NCI-H2171 (cell line): Measurements from ENCODE around the gene INSC.

Experiments
- DNase-seq: peaks from one replicate; lab custom pipeline; 2025; lab: John Stamatoyannopoulos, UW

INSC gene

DNA sequence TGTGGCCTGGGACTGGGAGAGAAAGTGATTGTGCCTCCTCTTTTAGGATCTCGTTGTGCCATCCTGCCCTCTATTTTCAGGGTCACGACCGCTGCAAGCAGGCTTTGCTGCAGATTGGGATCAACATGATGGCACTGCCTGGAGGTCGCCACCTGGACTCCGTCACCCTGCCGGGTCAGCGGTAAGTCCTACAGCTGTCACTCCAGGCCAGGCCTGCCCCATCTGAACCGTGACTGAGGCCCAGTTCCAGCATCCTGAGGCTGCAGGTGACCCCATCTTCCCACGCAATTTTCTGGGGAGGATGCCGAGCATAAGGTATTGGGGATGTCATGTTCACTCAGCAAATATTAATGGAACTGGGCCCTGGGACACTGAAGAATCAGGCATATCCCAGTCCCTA, 34.3 kb downstream of the INSC start:
- DNase-seq = no peak

GRCh38 chr11:15150507-15150906, 35.8 kb downstream of the INSC start:
- DNase-seq = no peak

GRCh38 chr11:15153231-15153630, 38.5 kb downstream of the INSC start:
- DNase-seq = no peak

DNA sequence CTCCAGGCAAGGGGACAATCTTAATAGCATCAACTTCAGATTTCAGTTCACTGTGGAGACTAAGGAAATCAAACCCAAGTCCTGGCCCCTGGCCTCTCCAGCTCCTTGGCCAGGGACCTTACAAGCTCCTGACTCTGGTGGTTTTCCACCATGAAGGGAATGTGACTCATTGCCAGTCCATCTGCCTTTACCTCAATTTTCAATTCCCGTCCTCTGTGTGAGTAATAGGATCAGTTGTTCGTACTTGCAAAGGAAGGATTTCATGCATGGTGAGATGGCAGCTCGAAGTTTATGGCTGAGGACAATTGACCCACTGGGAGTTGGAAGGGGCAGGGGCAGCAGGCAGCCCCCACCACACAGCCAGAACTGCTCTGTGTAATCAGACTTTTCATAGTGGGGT, 42.5 kb downstream of the INSC start:
- DNase-seq = no peak

DNA sequence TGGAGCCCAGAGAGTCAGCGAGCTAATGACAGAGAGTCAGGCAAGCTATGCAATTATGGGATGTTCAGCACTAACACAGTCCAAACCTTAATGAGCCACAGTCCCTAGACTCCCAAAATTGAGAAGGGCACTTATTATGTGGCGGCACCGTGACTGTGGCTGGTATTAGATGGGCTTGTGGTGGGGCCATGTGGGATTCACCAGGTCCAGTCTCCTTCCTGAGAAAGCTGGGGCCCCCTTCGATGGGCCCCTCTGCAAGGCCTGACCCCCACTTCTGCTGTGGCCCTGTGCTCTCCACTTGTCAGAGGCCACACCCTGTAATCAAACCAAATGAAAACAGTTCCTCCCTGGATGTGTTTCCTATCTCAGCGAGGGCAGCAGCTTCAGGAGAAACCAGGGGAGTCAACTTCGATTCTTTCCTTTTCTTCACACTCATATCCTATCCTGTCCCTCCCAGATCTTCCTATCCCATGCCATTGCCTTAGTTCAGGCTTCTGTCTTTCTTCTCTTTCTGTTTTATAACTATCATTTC, 42.9 kb downstream of the INSC start:
- DNase-seq = no peak

DNA sequence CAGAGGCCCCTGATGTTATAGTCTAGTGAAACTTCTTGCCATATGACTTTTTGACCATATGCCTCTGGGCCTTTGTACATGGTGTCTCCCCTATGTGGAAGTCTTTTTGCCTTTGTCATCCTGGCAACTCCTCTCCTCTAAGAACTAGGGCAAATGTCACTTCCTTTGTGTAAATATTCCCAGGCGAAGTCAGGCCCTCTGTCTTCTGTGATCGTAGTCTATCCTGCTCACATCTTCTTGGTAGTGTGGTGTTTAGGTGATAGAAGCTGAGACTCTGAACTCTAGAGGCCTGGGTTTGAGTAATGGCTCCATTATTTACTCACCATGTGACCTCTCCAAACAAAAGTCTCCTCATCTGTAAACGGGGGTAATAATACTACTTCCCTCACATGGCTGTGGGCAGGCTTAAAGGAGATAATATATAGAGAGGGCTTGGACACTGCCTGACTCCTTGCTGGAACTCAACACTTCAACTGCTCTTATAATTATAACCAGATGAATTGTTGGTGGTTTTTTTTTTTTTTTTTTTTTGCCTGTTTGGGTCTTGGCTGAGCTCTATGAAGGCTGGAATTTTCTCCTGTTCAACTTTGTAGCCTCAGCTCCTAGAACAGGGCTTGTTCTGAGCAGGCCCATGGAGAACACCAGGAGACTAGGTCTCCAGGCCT, 43.8 kb downstream of the INSC start:
- no peak for DNase-seq

DNA sequence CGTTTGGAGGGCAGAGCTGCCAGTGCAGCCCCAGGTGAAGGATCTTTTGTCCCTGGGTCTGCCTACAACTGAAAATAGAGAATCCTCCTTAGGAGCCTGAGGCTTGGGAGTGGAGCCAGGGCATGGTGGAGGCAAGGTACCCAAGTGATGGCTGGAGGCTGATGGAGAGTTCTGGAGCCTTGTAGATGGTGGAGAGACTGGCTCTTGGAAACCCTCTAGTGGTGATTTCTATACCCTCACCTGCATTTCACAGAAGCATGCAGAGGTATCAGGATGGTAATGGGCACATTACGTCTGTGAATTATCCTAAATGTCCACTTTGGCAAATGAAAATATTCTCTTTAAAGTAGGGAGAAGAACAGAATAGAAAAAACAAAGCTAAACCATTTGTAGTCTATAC, 44.4 kb downstream of the INSC start:
- DNase-seq = no peak

- DNase-seq = no peak
Observed at GRCh38 chr11:15161790-15162189, 47.1 kb downstream of the INSC start.

DNA sequence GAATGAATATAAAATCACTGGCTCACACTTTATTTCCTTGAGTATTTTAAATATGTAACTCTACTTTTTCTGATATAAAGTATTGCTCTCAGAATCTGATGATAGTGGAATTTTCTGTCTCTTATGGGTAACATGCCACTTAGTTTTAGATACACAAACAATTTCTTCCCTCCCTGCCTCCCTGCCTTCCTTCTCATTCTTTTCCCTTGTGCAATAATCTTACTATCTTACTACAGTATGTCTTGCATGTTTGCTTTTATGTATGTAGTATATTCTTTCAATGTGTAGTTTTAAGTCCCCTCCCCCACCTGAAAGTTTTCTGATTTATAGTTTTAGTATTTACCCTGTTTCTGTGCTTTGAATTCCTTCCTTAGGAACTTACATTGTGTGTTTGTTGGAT, 48.4 kb downstream of the INSC start:
- DNase-seq = no peak

GRCh38 chr11:15166204-15166603, 51.5 kb downstream of the INSC start:
- no peak for DNase-seq

DNA sequence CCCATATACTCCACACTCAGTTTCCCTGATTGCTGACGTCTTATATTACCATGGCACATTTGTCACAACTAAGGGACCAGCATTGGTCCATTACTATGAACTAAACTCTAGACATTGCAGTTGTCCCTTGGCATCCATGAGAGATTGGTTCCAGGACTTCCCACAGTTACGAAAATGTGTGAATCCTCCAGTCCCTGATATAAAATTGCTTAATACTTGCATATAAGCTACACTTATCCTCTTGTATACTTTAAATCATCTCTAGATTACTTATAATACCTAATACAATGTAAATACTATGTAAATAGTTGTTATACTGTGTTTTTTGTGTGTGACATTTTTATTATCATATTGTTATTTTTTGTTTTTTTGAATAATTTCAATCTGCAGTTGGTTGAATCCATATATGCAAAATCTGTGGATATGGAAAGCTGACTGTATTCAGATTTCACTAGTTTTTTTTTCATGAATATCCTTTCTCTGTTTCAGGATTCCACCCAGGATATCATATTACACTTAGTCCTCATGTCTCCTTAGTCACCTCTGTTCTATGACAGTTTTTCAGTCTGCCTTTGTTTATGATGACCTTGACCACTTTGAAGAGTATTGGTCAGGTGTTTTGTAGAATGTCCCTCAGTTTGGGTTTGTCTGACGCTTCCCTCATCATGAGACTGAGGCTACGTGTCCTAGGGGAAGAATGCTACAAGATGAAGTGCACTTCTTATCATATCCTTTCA, 55.3 kb downstream of the INSC start:
- DNase-seq = no peak

DNA sequence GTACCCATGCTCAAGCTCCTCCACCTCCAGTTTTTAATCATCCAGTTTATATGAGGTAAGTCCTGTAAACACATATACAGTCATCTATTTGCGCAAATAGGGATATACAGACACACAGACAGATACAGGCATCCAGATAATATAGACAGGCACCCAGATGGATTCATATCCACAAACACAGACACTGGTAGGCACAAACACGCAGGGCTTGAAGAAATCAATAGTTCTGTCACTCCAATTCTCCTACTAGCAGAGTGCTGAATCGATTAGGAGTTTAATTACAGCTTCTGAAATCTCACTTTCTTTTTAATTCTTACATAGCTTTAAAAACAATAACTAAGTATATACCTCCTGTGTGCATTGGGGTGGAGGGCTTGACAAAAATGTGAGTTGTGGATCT, 56.0 kb downstream of the INSC start:
- DNase-seq = no peak

- DNase-seq = no peak
Observed at GRCh38 chr11:15171956-15172355, 57.2 kb downstream of the INSC start.

GRCh38 chr11:15175831-15176230, 61.1 kb downstream of the INSC start:
- no peak for DNase-seq

GRCh38 chr11:15176646-15177163, 62.0 kb downstream of the INSC start:
- no peak for DNase-seq

- no peak for DNase-seq
Observed at GRCh38 chr11:15177491-15177890, 62.8 kb downstream of the INSC start.

GRCh38 chr11:15178214-15178613, 63.5 kb downstream of the INSC start:
- no peak for DNase-seq

DNA sequence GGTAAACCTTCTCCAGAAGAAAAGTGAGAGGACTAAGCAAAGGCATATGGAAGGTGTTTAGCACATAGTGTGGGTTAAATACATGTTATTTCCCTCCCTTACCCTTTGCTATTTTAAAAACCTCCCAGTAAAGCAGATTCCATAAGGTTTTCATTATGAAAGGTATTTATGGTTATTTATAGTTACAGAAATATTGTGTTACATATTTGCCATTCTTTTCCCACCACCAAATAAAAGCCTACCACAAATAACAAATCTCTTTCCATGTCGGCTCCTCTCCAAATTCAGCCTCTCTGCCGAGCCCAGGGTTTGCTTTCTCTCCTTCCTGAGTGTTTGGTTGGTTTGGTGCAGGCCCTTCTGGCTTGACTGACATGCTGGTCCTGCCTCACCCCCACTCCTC, 64.4 kb downstream of the INSC start:
- no peak for DNase-seq

GRCh38 chr11:15180212-15180792, 65.6 kb downstream of the INSC start:
- DNase-seq = no peak

GRCh38 chr11:15182372-15182771, 67.6 kb downstream of the INSC start:
- no peak for DNase-seq

DNA sequence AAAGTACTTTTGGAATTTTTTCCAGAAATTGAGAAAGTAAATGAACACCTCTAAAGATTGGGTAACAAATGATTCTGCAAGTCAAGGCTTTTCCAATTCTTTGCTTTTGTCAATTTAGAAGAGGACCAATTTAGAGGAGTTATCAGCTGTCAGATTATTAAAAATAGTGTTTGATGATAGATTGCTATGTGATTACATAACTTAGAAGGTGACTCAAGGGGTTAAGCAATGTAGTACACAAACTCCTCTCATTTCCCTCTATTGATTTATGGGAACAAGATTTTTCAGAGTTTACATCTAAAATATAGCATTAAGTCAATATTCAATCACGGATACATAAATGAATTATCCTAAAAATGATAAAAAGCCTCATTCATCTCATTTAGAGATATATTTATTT, 70.3 kb downstream of the INSC start:
- DNase-seq = no peak

DNA sequence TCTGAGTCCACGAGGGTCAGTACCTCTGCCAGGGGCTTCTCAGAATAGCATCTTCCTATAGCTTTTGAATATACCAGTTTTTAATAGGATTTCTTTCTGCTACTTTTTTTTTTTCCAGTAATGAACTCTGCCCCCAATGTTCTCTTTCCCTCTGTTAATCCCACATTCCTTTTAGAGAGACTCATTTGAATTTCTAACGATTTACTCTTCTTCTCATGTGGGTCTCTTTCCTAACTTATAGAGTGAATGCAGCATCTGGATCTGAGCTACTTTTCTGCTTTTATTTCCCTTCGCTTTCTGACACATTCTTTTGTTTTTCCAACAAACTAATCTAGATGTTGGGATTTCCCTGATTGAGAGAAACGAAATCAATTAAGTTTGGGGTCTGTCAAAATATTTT, 71.4 kb downstream of the INSC start:
- no peak for DNase-seq

DNA sequence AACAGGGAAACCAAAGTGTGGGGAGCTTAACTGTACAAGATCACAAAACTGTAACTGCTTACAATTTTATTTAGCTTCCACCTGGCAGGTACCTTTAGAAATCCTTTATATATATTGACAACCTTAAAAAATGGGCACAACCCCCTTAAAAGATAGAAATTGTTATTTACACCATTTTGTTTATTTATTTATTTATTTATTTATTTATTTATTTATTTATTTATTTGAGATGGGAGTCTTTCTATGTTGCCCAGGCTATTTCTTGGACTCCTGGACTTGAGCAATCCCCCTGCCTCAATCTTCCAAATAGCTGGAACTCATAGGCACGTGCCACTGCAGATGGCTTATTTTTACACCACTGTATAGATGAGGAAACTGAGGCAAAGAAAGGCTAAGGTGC, 74.5 kb downstream of the INSC start:
- no peak for DNase-seq
